Measurements from ENCODE around the gene MAPK10. TPM values are rescaled to one million over a fixed set of nuclear protein-coding genes. Genes with fewer than 3 reads are reported as not detected.

The MAPK10 gene
- total RNA-seq, 1 donor from 2014 or later, result 92.6 TPM

DNA sequence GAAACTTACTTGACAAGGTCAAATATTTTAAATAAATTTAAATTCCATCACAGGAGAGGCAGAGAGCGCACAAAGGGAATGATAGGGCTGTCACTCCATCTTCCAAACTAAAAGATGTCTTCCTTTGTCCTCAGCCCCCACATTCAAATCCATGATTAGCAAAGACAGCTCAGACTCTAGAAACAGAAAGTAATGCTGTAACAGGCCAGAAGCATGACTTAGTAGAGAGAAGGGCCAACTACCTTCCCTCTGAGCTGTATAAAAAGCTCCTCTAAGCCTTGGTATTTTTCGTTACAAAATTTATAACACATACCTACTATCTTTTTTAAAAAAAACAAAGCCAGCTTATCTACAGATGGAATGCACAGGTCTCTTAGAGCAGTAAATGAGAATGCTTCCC is 207.4 kb downstream of the MAPK10 start:
- Mint-ChIP-seq H3K9me3 (ENCODE audit: unreplicated experiment) (no peaks in the 10 kb centered on the region), H3K27ac (ENCODE audit: unreplicated experiment) (no peak overlapping the region), H3K27me3 (ENCODE audit: unreplicated experiment) (no peaks in the 10 kb centered on the region), H3K4me1 (ENCODE audit: low read depth, unreplicated experiment) (peaks cover 8% of the 10 kb centered on the region), H3K4me3 (ENCODE audit: unreplicated experiment) (no peak overlapping the region), H3K36me3 (ENCODE audit: unreplicated experiment) (no peaks in the 10 kb centered on the region)
- TF ChIP-seq CTCF (IDR thresholded peaks at IDR 0.05; ENCODE audit: partially characterized antibody, unreplicated experiment), result no peak
- no peak for DNase-seq

DNA sequence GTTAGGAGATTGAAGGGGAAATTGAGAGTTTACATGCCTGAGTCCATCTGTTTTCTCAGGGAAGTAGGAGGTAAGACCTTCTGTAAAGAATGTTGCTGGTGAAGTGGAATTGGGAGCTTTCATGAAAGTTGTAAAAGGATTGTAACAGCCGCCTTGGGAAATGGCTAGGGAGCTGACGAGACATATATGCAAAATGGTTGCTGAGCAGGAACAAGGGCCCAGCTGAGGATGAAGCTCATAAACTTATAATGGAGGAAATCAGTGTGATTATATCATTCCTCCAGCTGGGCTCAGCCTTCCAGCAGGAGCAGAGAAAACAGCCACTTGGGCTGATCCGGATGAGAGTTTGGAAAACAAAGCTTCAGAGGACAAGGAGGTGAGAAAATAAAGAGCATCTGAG is 208.7 kb downstream of the MAPK10 start:
- peaks cover 8% of the 10 kb centered on the region for H3K4me1 Mint-ChIP-seq (ENCODE audit: low read depth, unreplicated experiment)
- no peak for TF ChIP-seq CTCF (IDR thresholded peaks at IDR 0.05; ENCODE audit: partially characterized antibody, unreplicated experiment)
- DNase-seq, result no peak
- peak overlapping the region; percentile 75 for H3K27ac Mint-ChIP-seq (ENCODE audit: unreplicated experiment)
- no peaks in the 10 kb centered on the region for H3K27me3 Mint-ChIP-seq (ENCODE audit: unreplicated experiment)
- H3K9me3 Mint-ChIP-seq (ENCODE audit: unreplicated experiment), result no peaks in the 10 kb centered on the region
- no peak overlapping the region for H3K4me3 Mint-ChIP-seq (ENCODE audit: unreplicated experiment)
- H3K36me3 Mint-ChIP-seq (ENCODE audit: unreplicated experiment), result no peaks in the 10 kb centered on the region

- Mint-ChIP-seq H3K27ac (ENCODE audit: unreplicated experiment) (no peak overlapping the region), H3K4me1 (ENCODE audit: low read depth, unreplicated experiment) (peaks cover 9% of the 10 kb centered on the region), H3K9me3 (ENCODE audit: unreplicated experiment) (no peaks in the 10 kb centered on the region), H3K4me3 (ENCODE audit: unreplicated experiment) (no peak overlapping the region), H3K27me3 (ENCODE audit: unreplicated experiment) (no peaks in the 10 kb centered on the region), H3K36me3 (ENCODE audit: unreplicated experiment) (no peaks in the 10 kb centered on the region)
- TF ChIP-seq CTCF (IDR thresholded peaks at IDR 0.05; ENCODE audit: partially characterized antibody, unreplicated experiment), result no peak
- DNase-seq, result no peak
These were observed 218.7 kb downstream of the MAPK10 start for GRCh38 chr4:86141161-86141560.

- no peak for TF ChIP-seq CTCF (IDR thresholded peaks at IDR 0.05; ENCODE audit: partially characterized antibody, unreplicated experiment)
- Mint-ChIP-seq H3K27me3 (ENCODE audit: unreplicated experiment) (no peaks in the 10 kb centered on the region), H3K4me1 (ENCODE audit: low read depth, unreplicated experiment) (peaks cover 8% of the 10 kb centered on the region), H3K9me3 (ENCODE audit: unreplicated experiment) (no peaks in the 10 kb centered on the region), H3K4me3 (ENCODE audit: unreplicated experiment) (no peak overlapping the region), H3K27ac (ENCODE audit: unreplicated experiment) (no peak overlapping the region), H3K36me3 (ENCODE audit: unreplicated experiment) (no peaks in the 10 kb centered on the region)
- DNase-seq, result no peak
These were observed 227.4 kb downstream of the MAPK10 start for GRCh38 chr4:86132468-86132867.

GRCh38 chr4:86131456-86131855 is 228.4 kb downstream of the MAPK10 start:
- no peak for DNase-seq

More at GRCh38 chr4:86131456-86131855, 228.4 kb downstream of the MAPK10 start:
- Mint-ChIP-seq H3K27me3 (ENCODE audit: unreplicated experiment) (no peaks in the 10 kb centered on the region), H3K36me3 (ENCODE audit: unreplicated experiment) (no peaks in the 10 kb centered on the region), H3K4me3 (ENCODE audit: unreplicated experiment) (no peak overlapping the region), H3K27ac (ENCODE audit: unreplicated experiment) (no peak overlapping the region), H3K4me1 (ENCODE audit: low read depth, unreplicated experiment) (peaks cover 8% of the 10 kb centered on the region), H3K9me3 (ENCODE audit: unreplicated experiment) (no peaks in the 10 kb centered on the region)
- TF ChIP-seq CTCF (IDR thresholded peaks at IDR 0.05; ENCODE audit: partially characterized antibody, unreplicated experiment), result no peak

Measured in glutamatergic neuron (in vitro differentiated cells).